HL-60/S4 treated with retinoic acid at 250 ng/mL for 4 days and 3 days (cell line): ENCODE data around the gene MPPE1.
"Not testable (repeated sequence)": the region's sequence is repeated elsewhere in the genome, so short reads cannot be mapped to it uniquely, and the experiment has no call there.

Experiments used
- in situ Hi-C: fragments of 300-500 bp; cut with MboI; formaldehyde crosslinking; loops from 2 replicates; pipeline ENCODE4 v1.7.0; 2022; ENCODE audit warnings: low sequenced_read_pairs

MPPE1 gene, protein sequence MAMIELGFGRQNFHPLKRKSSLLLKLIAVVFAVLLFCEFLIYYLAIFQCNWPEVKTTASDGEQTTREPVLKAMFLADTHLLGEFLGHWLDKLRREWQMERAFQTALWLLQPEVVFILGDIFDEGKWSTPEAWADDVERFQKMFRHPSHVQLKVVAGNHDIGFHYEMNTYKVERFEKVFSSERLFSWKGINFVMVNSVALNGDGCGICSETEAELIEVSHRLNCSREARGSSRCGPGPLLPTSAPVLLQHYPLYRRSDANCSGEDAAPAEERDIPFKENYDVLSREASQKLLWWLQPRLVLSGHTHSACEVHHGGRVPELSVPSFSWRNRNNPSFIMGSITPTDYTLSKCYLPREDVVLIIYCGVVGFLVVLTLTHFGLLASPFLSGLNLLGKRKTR

DNA sequence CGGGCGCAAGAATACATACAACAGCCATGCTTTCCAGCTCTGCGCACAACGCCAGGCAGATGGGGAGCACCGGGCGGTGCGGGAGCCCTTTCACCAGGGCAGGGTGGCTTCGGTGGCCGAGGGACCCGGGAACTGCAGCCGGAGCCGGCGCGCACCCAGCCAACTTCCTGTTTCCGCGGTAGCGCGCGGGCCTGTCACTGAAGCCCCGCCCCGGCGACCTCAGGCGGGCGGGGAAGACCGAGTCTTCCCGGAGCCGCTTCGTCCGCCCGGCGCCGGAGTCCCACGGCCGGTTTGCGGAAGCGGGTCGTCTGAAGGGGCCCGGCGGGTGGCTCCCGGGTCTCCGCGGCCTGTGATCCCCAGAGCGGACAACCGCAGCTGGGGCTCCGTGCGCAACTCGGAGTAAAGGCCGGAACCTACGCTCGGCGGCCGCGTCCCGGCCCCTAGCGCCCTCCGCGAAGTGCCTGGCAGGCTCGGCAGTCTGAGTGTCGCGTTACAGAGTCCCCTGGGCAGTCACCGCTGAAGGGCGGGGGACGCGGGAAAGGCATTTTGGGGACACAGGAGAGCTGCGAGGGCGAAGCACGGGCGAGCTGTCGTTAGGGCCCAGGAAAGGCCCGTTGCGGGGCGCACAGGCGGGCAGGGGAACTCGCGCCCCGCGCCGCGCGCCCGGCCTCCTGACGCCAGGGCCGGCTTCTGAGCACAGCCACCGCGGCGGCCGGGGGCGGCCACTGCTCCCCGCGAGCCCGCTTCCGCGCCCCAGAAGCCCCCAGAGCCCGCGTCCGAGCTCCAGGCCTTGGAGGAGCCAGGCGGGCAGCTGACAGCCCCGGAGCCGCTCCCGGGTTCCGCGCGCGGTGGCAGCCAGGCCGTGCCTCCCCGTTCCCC is at the start of gene MPPE1:
Gene MPPE1 (minus strand): TSS at position 136 of the 879 bp plus-strand sequence. CDS start 11,053 bp downstream, outside the sequence.
- in situ Hi-C loops: no loop called here

DNA sequence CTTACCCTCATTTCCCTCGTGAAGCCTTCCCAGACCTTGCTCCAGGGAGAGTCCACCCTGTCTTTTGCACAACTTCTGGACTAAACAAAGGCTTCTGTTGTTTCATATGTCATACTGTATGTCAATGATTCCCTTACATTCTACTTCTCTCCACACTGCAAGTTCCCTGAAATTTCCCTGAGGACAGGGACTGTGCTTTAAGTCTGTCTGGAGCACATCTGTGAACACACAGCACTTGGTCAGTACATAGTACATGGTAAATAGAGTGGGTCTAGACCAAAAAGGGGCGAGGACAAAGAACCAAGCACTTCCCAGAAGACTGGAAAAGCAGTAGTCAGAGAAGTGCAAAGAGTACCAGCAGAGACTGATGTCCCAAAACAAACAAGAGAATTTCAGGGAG is 49.5 kb upstream of the MPPE1 start:
- in situ Hi-C loops: no loop called here

DNA sequence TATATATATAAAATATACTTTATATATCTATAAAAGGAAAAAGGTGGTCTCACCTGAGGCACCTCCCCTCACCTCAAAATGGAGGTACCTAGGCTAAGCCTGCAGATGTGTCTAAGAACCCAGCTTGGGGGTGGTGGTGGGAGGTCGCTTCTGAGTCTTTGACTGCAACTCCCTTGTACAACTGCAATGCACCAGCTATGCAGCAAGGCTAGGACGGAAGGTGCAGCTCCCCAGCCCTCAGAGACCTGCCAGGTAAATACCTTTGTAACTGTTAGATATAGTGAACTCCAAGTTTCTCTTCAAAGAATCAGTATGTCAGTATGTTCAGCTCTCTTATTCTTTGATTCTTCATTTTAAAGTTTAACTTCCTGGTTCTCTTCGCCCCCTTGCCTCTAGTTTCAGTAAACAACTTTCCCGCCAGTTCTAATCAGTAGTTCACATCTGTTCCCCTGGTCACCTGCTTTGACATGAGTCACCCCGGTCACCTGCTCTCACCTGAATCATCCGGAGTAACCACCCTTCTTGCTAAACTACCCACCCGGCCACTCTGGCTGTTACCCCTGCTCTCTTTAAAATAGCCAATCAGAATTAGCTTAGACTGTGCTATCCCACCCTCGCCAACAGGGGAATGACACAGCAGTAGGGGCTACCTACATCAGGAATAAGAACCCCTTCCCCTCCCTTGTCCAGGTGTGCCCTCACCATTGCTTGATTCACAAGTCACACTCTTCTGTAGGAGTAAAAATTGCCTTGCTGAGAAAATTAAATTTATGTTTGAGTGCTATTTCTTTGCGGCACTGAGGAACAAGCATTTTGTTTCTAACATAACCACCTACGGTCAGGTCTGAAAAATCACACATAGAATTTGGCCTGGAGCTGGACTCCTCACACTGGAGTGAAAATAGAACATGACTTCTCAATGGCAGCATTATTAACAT is 48.5 kb upstream of the MPPE1 start:
- in situ Hi-C loops: no loop called here

DNA sequence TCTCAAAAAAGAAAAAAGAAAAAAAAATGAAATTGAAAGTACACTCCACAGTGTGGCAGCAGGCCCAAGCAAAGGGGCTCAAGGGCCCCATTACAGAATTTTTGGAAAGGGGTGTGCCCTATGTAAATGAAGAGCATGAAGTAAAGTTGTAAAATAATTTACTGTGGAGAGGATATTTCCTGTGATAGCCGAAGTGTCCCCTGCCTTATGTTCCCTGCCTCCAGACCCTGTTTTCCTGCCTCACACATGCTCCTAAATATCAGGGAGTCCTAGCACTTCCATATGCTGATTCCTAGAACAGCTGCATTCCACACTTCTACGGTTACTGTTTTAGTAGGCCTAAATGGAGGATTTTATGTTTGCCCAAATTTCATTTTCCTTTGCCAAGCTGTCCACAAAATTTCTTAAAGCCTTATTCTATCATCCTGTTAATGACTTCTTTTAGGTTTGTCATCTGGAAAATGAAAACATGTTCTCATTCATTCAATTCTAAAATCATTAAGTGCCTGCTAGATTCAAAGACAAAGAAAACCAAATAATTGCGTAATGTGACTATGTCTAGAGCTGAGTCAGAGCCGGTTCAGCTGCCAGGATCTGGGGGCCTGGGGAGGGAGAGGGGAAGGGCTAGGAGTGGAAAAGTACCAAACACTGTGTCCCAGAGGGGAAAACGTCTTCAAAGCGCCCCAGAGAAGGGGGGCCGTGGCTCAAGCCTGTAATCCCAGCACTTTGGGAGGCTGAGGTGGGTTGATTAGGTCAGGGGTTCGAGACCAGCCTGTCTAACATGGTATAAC is 47.3 kb upstream of the MPPE1 start:
- in situ Hi-C loops: no loop called here

DNA sequence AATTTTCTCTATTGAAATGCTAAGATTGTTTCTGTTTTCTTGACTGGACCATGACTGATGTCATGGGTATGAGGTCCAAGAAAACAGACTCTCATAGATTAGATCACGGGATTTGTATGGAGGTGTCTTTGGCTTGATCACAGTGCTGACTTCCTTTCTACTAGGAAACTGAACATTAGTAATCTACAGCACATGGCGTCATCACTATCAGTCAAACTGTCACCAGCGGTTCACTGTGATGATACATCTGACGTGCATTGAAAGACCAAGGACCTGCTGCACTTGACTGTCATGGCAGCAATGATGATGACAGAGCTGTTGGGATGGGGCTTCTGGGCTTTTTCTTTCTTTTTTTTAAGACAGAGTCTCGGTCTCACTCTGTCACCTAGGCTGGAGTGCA is 45.0 kb upstream of the MPPE1 start:
- in situ Hi-C loops: no loop called here

DNA sequence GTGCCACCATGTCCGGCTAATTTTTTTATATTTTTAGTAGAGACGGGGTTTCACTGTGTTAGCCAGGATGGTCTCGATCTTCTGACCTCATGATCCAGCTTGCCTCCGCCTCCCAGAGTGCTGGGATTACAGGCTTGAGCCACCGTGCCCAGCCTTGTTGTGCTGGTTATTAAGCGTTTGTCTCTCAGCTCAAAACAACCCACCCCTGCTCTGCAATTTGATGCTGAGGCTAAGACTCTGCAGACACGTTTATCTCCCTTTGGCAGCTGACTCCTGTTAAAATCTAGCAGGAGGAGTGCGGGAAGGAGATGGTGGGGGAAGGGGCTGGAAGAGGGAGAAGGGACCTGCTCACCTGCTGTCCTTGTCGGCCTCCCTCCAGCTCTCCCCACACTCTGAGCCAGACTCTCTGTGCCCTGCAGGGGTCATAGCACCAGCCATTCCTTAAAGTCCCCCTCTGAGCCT is 43.3 kb upstream of the MPPE1 start:
- in situ Hi-C loops: no loop called here

DNA sequence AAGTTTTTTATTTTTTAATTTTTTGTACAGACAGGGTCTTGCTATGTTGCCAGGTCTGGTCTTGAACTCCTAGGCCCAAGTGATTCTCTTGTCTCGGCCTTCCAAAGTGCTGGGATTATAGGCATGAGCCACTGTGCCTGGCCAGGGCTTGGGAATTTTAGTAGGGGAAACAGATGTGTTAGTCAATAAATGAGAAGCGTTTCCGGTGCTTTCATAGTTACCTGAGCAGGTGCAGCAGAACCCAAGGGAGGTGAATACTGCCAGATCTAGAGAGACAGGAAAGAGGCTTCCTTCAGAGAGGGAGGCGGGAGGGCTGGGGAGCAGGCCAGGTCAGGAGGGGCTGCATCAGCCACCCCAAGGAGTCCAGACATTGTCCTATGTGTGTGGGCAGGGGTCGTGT is 42.7 kb upstream of the MPPE1 start:
- in situ Hi-C loops: no loop called here

DNA sequence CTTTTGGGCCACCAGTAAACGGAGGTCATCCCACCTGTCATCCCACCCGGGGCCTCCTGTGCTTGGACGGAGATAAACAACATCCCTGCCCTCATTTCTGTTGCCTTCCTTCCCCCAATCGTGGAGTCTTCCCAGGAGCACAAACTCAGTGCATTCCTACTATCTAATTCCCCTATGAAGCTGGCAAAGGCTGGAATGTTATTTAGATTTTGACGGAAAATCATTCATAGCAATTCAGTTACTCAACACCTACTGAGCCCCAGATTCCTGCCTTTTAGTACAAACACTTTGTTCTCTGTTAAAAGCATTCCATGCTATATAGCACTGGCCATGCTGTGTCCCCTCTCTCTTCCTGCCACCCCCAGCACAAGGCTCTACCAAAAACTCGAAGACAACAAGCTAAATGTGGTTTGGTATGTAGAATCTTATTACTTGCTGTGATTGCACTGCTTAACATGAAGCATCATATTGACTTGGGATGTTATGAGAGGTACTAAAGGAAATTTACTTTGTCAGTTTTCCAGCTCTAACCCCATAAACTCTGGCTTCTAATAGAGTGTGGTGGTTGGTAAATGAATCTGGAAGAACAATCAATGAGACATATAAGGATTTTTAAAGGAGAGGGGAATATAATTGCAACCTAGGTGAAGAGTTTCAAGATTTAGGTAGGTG is 40.9 kb upstream of the MPPE1 start:
- in situ Hi-C loops: no loop called here

DNA sequence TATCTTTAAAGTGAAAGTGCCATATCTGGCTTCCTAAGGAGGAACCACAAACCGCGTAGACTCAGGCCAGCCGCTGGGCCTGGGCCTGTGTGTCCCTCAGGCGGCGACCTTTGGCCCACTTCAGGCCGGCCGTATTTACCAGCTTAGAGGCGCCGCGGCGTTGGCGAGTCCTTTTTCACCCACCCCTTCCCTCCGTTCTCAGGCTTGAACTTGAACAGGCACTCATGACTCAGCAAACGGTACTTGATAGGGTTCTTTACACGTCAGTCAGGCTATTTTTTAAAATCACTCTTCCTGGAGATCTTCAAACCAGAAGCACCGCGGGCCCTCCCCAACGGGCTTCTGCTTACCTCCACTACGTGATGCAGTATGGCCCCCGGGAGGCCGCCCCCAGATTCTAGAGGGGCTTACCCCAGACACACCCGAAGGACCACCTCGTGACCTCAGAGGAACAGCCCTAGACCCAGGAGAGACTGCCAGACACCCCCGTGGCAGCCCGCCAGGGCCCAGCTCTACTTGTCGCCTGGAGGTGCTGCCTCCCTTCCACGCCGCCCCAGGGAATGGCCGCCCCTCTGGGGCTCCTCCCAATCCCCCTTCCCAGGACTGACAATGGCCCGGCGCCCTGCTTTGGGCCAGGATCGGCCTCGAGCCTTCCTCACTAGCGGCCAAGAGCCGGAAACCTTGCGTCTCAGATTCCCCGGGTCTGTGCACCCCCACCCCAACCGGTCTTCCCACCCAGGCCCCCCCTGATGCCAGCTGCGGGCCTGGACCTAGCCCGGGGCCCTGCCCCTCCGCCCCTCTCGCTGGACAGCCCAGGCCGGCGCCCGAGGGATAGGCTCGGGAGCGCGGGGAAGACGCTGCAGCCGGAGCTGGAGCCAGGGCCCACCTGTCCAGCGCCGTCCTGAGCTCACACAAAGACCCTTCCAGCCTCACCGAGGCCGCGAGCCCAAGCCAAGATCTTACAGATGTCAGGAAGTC is 39.4 kb upstream of the MPPE1 start:
- in situ Hi-C loops: no loop called here

DNA sequence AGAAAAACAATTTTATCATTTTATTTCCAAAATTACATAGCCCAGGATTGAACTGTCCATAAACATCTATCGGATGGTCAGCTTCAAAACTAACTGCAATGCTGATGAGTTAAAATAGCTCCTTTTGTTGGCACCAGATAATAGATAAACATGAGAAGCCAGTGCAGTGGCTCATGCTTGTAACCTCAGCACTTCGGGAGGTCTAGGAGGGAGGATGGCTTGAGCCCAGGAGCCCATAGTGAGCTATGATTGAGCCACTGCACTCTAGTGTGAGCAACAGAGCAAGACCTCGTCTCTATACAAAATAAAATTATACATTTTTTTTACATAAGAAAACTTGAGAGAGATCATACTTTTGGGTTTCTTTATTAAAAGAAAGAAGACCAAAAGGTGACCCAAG is 38.6 kb upstream of the MPPE1 start:
- in situ Hi-C loops: no loop called here

DNA sequence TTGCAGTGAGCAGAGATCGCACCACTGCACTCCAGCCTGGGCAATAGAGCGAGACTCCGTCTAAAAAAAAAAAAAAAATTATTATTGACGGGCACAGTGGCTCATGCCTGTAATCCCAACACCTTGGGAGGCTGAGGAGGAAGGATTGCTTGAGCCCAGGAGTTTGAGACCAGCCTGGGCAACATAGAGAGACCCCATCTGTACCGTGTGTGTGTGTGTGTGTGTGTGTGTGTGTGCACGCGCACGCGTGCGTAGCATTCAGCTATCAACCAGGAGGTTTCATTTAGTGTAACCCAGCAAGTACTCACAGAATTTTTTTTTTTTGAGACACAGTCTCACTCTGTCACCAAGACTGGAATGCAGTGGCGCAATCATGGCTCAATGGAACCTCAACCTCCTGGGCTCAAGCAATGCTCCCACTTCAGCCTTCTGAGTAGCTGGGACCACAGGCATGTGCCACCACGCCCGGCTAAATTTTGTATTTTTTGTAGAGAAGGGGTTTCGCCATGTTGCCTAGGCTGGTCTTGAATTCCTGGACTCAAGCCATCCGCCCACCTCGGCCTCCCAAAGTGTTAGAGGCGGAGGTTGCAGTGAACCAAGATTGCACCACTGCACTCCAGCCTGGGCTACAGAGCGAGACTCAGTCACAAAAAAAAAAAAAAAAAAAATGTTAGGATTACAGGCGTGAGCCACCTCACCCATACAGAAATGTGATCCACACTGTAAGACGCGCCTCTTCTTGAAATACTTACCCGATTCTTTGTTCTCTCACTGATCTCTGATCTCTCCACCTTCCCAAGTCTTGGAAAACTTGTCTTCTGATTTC is 37.9 kb upstream of the MPPE1 start:
- in situ Hi-C loops: not testable (repeated sequence)

DNA sequence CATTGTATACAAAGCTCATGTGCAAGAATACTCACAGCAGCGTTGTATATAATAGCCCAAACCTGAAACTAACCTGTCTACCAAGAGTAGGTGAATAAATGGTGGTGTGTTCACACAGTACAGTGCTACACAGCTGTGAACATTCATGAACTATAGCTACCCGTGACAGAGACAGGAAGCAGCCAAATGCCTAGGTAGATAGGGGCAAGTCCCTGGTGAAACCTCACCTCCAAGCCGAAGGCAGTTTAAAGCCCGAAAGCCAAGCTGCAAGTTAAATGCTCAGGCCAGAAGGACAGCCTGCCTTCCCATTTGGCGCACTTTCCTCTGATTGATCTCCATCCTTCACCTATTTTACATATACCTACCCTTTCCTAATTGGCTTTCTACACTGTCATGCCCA is 36.7 kb upstream of the MPPE1 start:
- in situ Hi-C loops: no loop called here

DNA sequence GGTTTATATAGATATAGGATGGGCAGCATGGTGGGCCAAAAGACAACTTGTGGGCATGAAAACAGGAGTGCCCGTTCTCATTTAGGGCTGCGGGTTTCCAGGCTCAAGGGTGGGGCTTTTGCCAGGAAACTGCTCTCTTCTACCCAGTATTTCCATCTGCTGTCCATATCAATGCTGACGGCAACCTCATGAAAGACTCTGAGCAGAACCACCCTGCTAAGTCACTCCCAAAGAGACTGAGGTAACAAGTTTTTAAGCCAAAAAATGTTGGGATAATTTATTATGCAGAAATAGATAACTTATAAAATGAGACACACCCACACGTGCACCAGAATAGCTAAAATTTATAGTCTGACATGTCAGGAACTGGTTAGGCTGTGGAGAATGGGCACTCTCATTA is 36.1 kb upstream of the MPPE1 start:
- in situ Hi-C loops: no loop called here

DNA sequence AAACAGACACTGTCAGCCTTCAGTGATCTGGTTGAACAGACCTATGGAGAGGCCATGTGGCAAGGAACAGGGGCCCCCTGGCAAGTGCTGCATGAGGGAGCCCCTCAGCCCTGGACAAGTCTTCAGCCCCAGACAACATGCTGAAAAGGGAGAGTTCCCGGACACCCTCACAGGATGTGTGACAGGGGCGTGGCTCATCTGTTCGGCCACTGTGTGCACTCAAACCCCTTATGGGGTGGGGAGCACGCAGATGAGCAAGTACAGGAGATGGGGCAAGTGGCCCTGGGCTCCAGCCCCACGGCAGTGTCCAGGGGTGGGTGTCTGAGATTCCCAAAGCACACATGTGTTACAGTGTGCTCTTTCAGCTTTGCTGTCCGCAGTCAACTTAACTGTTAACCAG is 35.4 kb upstream of the MPPE1 start:
- in situ Hi-C loops: no loop called here

DNA sequence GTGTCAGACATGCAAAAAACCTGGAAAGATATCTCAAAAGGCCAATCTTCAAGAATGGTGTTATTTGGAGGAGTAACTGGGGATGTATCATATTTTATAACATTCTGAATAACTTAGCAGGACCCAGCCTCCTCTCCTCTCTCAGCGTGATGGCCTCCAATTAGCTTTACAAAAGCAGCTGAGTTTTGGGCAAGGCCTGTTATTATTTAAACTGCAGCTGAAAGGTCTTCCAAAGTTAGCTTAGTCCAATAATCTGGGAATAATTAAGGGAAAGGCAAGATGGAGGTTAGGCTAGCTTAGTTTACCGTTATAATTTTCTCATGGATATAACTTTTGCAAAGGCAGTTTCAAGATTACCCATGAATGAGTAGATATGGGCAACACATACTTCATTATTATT is 32.8 kb upstream of the MPPE1 start:
- in situ Hi-C loops: no loop called here

DNA sequence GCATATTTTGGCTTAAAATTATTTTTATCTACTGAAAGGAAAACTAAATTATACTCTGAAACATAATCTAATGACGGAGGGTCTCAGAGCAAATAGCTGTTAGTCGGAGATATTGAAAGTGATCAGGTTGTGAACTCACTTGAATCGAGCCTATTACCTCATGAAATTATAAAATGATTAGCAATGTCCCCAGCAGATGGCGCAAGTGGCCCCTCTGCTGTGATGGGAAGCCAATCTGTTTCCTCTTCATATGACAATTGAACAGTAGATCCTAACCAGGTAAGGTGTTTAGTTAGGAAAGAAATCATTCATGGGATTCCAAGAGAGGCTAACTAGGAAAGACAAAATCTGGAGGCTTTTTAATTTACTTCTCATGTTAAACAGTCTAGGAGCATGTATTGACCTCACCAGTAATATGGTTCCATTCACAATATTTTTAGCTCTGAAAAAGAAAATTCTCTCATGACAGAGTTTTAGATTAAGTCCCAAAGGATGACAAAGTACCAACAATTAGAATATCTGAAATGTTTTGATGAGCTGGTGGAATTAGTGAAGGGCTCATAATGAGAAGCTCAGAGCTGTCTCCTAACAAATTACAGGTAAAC is 29.9 kb upstream of the MPPE1 start:
- in situ Hi-C loops: loop anchor here (10.0 kb wide), 1 partner anchor 57 kb away; no protein-coding TSS in a partner anchor

DNA sequence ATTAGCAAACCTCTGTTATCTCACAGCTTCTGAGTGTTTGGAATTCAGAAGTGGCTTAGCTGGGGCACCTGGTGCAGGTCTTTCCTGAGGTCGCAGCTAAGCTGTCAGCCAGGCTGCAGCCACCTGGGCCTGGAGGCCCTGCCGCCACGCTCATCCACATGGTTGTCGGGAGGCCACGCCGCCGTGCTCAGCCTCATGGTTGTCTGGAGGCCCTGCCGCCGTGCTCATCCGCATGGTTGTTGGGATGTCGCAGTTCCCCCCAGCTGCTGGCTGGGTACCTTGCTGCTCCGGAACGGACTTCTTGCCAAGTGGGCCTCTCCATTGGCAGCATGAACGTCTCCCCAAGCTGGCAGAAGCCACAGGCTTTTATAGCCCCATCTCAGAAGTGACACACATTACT is 24.3 kb upstream of the MPPE1 start:
- in situ Hi-C loops: loop anchor here (10.0 kb wide), 1 partner anchor 62 kb away; no protein-coding TSS in a partner anchor
